ENCODE results near the gene DACT3. TPM values are rescaled to one million over a fixed set of nuclear protein-coding genes. Genes with fewer than 3 reads are reported as not detected.

DACT3 gene
- total and polyA plus RNA-seq, 12 donors = 3.9 to 29.3 (median 12.2) TPM

GRCh38 chr19:46700704-46701103 is 39.7 kb upstream of the DACT3 start:
- ATAC-seq = no peak
- Histone ChIP-seq H3K27me3 (no peaks in the 10 kb centered on the region), H3K27ac (no peak overlapping the region), H3K9me3 (no peaks in the 10 kb centered on the region), H3K36me3 (peaks cover 0 to 91% (median 54%) of the 10 kb centered on the region in 9 donors), H3K4me3 (no peak overlapping the region), H3K4me1 (peaks cover 0 to 13% (median 3%) of the 10 kb centered on the region in 9 donors)
- no peak for DNase-seq
- intact Hi-C loops (cut with DNase I) = loop anchor here in 1 of 10 donors (5.0 kb wide), 1 partner anchor 47 kb away; the partner anchor contains the start of genes FKRP and STRN4
- WGBS, 2 donors = 92% methylated on average over 13 of the region's 13 CpGs
- TF ChIP-seq CTCF (IDR thresholded peaks at IDR 0.05) = no peak

DNA sequence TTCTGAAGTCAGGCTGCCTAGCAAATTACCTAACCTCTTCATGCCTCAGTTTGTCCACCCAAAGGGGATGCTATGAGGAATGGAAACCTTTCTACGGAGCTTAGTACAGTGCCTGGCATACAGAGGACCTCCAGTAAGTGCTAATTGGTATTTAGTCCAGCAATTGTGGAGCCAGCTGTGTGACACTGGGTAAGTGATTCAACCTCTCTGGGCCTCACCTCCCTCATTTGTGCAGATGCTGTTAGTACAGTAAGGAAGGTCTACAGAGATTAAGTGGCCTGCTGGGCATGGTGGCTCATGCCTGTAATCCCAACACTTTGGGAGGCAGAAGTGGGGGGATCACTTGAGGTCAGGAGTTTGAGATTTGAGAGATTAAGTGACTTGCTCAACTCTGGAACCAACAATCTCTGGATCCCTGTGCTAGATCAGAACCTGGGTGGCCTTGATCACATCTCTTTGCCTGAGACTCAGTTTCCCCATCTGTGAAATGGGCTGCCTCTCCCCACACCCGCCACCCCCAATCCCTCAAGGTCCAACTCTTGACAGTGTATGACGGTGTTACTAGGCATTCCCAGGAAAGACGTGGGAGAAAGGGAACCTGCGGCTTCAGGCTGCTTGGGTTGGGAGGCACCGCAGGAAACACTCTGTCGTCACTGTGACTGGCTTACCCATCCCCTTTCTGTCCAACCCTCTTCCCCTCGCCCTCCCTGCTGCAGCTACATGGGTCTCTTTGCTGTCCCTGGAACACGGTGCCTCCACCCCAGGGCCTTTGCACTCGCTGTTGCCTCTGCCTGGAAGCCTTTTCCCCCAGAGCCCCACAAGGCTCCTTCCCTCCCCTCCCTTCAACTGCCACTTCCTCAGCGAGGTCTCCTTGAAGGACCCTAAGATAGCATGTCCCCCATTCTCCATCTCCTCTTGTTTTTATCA is 37.7 kb upstream of the DACT3 start:
- Histone ChIP-seq H3K4me1 (peaks cover 0 to 13% (median 3%) of the 10 kb centered on the region in 9 donors), H3K27me3 (no peaks in the 10 kb centered on the region), H3K36me3 (peaks cover 0 to 98% (median 73%) of the 10 kb centered on the region in 9 donors), H3K9me3 (no peaks in the 10 kb centered on the region), H3K4me3 (no peak overlapping the region), H3K27ac (no peak overlapping the region)
- DNase-seq (no peak), ATAC-seq (no peak)
- TF ChIP-seq CTCF (IDR thresholded peaks at IDR 0.05) = no peak
- intact Hi-C loops (cut with DNase I) = no loop called here
- 96 to 97% methylated on average over 11 of the region's 11 CpGs for WGBS, 2 donors

- WGBS, 2 donors = 25 to 43% methylated on average over 36 to 39 of the region's 39 CpGs
- intact Hi-C loops (cut with DNase I) = no loop called here
- no peak for TF ChIP-seq CTCF (IDR thresholded peaks at IDR 0.05)
- no peak overlapping the region for H3K27ac ChIP-seq
- peaks cover 0 to 98% (median 76%) of the 10 kb centered on the region in 9 donors for H3K36me3 ChIP-seq
- no peaks in the 10 kb centered on the region for H3K9me3 ChIP-seq
- H3K4me3 ChIP-seq = peak overlapping the region in 4 of 10 donors; percentile 0 to 27 (median 15)
- ATAC-seq (peak; percentile 91 to 97 (median 96)), DNase-seq (peak; percentile 86 to 87)
- H3K27me3 ChIP-seq = no peaks in the 10 kb centered on the region
- peaks cover 0 to 13% (median 3%) of the 10 kb centered on the region in 9 donors for H3K4me1 ChIP-seq
These were observed 36.4 kb upstream of the DACT3 start for GRCh38 chr19:46697204-46697960.

DNA sequence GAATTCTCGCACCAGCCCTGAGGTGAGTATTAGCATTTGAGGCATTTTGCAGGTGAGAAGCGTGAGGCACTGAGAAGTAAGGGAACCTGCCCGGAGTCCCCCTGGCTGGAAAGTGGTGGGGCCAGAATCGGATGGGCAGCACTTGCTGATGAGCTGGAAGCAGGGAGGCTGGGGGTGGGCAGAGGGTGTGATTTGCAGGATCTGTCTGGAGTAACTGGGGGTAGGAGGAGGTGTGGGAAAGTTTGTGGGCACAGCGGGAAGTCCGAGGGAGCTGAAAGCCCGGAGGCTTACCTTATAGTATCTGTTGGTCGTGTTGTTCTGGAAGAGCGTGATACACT is 35.9 kb upstream of the DACT3 start:
- Histone ChIP-seq H3K36me3 (peaks cover 0 to 98% (median 76%) of the 10 kb centered on the region in 9 donors), H3K4me3 (peak overlapping the region in 4 of 10 donors; percentile 0 to 27 (median 15)), H3K27ac (no peak overlapping the region), H3K27me3 (no peaks in the 10 kb centered on the region), H3K9me3 (no peaks in the 10 kb centered on the region), H3K4me1 (peaks cover 0 to 13% (median 3%) of the 10 kb centered on the region in 9 donors)
- no peak for TF ChIP-seq CTCF (IDR thresholded peaks at IDR 0.05)
- WGBS, 2 donors = 73 to 84% methylated on average over 9 of the region's 9 CpGs
- intact Hi-C loops (cut with DNase I) = no loop called here
- no peak for DNase-seq
- ATAC-seq = no peak

Measured in heart right ventricle (tissue), 16 donors.